IPS-18c (cell line): Measurements from ENCODE around the gene TPD52L2.
"Not testable (repeated sequence)": the region's sequence is repeated elsewhere in the genome, so short reads cannot be mapped to it uniquely, and the experiment has no call there.

ENCODE experiments used
- H3K4me3 ChIP-seq: 2 replicates; pipeline ENCODE4 v1.7.0; 2013; ENCODE audit warnings: low read depth, mild to moderate bottlenecking, low read length, moderate library complexity; ENCODE audit not compliant: insufficient read depth
- H3K9me3 ChIP-seq: one replicate; pipeline ENCODE4 v1.6.1; 2013; ENCODE audit warnings: mild to moderate bottlenecking, low read length, moderate library complexity; ENCODE audit not compliant: control insufficient read depth, insufficient read depth

TPD52L2 gene

DNA sequence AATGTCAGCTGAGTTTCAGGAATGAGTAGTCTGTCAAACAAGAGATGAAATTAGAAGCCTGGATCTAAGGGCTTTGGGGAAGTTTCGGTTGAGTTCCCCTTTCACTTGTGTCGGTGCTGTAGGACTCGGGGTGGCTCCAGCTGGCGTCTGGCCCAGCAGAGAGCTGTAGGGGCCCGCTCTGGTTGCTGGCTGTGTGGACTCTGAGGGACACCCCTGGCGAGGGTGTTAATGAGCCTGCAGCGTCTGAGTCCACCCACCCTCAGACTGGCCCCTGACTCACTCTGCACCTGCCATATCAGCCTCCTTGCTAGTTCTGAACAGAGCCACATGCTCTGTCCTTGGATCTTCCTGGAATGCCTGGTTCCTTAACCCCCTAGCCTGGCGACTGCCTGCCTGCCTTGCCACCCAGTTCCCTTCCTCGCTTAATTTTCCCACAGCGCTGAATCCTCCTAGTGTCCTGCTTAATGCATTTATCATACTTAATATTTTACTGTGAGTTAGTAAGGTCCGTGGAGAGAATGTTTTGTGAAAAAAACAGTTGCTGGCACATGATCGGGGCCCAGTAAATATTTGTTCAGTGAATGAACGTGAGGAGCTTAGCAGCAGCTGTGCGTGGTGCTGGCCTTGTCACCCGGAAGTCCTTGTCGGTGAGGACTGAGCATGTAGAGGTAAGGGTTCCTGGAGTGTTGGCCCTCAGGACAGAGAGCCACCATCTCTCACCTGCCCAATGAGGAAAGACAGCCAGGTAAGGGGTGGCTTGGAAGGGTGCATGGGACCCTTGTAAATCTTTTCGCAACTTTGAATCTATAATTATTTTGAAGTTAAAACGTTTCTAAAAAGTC lies 31.4 kb downstream of the TPD52L2 start:
- Histone ChIP-seq H3K9me3 (peaks cover 2% of the 10 kb centered on the region), H3K4me3 (peak overlapping the region; percentile 38)

DNA sequence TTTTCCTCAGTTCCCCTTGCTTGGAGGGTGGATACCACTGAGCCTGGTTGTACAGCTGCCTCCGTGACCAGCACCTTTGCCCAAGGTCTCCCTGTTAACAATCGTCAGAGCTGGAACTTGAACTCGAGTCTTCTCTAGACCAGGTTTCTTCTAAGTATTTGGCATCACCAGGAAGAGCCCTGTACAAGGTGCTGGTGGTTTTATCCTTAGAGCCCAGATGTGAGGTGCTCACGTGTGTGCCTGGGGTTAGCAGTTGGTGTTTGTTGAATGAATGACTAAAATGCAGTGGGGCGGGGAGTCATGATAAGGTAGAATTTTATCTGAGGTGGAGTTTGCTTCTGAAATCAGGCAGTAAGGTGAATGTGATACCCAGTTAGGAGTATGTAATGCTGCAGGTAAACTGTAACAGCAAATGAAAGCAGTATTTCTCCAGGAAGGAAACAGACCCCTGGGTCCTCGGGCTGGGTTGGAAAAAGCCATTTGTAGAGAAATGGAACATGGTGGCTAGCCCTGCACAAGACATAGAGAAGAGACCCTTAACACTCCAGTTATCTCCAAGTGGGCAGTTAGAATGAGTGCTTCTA lies 33.0 kb downstream of the TPD52L2 start:
- Histone ChIP-seq H3K9me3 (peaks cover 2% of the 10 kb centered on the region), H3K4me3 (no peak overlapping the region)

DNA sequence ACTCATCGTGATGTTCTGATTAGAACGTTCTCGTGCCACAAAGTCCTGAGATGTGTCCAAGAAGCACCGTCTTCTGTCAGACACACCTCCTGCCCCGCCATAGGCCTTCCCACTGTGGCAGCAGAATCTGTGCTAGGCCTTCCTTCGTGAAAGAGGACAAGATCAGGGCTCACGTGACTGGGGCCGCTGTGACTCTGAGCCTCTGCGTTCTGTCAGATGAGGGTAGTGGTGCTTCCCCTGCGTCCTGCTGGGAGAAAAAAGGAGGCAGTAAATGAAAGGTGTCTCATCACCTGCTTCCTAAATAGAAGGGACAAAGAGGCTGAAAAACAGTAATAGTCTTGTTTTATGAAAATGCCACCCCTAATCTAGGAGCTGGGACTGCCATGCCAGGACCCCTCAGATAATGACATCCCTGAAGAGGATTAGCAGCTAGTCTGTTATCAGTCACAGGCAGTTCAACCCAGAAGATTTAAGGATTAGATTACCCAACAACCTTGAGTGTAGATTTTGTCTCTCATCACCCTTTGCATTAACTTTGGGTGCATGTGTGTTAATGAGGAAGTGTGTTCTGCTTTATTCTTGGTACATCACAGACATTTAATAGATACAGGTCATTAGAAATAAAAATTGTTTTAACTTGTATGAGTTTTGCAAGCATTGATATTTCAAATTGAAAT lies 34.0 kb downstream of the TPD52L2 start:
- Histone ChIP-seq H3K4me3 (no peak overlapping the region), H3K9me3 (peaks cover 2% of the 10 kb centered on the region)

DNA sequence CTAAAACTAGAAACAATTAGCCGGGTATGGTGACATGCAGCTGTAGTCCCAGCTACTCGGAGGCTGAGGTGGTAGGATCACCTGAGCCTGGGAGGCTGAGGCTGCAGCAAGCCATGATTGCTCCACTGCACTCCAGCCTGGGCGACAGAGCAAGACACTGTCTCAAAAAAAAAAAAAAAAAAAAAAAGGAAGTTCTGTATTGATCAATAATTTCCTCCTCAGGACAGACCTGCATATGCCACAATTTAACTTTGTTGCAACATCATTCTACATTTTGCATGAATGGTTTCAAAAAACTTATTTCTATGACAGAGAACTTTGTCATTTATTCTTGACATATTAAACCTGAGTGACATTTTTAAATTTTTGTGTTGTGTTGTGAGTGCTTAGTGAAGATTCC lies 35.3 kb downstream of the TPD52L2 start:
- Histone ChIP-seq H3K4me3 (no peak overlapping the region), H3K9me3 (peaks cover 2% of the 10 kb centered on the region)

DNA sequence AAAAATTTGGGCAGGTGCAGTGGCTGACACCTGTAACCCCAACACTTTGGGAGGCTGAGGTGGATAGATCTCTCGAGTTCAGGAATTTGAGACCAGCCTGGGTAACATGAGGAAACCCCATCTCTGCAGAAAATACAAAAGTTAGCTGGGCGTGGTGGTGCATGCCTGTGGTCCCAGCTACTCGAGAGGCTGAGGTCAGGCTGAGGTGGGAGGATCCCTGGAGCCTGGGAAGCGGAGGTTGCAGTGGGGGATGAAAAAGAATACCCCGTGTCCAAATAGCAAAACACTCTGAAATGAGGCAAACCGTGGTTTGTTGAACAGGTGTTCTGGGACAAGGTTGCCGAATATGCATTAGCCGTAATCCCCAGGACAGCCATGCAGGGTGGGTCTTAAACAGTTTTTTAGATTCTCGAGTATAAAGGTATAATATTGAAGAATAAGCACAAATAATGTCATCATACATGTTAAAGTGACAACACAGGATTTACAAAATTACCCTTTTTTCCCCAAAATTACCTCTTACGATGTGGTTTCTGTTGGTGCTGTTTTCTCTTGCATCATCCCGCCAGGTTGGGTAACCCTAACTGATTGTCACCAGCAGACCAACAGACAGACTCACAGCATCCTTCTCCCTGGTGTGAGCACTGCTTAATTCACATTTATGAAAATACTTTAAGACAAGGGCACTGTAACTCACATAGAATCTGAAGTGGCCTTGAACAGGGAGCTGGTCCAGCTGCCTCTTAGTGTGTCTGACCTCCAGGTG lies 38.9 kb downstream of the TPD52L2 start:
- Histone ChIP-seq H3K9me3 (peaks cover under 1% of the 10 kb centered on the region), H3K4me3 (no peak overlapping the region)

DNA sequence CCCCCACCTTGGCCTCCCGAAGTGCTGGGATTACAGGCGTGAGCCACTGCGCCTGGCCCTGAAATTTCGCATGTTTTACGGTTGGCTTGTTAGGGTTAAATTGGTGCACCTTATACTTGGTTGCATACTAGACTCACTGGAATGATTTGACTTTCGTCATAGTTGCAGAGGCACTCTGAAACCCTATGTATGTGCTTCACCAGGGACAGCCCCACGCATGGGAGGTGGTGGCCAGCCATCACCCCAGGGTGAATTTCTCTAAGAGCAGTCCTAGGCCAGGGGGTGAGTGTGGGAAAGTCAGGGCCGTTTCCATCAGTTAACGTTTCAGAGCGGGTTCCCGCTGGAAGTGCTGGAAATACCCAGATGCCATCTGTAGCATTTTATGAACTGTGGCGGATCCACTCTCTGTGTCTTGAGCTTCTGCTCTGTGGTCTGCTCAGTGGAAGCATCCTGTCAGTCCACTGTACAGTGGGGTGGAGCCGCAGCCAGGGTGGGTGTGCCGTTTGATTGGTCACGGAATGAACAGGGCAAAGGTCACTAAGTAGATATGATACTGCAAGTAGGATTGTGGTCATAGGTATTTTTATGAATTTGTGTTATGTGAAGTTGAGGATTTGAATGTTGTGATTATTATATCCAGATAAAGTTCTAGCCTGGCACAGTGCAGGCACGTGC lies 43.1 kb downstream of the TPD52L2 start:
- Histone ChIP-seq H3K9me3 (peaks cover 4% of the 10 kb centered on the region), H3K4me3 (no peak overlapping the region)

DNA sequence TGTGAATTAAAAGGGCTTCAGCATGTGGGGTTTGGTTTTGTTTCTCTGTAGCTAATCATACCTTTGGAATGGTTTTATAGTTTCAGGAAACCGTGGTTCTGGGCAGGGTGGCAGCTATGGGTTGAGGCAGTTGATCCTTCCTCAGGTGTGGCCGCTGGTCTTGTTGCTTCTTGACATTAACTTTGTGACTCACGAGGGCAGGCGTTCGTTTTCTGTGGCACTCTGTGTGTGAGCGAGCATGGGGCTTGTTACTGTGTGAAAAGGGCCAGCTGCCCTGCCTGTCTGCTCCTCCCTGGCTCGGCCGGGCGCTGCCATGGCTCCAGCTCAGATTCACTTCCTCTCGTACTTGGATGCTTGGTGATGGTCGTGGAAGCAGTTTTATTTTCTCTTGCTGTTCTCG lies 46.1 kb downstream of the TPD52L2 start:
- Histone ChIP-seq H3K9me3 (peaks cover 4% of the 10 kb centered on the region), H3K4me3 (no peak overlapping the region)

DNA sequence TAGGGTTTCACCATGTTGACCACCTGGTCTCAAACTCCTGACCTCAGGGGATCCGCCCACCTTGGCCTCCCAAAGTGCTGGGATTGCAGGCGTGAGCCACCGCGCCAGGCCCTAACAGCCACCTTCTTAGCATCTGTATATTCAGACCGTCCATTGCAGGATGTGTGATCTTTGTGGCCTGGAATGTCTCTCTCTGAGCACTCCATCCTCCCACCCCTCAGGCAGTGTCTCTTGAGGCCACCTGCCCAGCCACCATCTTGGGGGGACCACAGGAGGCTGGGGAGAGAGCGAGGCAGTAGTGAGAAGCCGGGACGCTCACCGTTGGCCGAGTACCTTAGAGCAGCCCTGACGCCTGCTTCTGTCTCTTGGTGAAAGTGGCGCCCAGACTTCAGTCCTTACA lies 48.7 kb downstream of the TPD52L2 start:
- peaks cover 4% of the 10 kb centered on the region for H3K9me3 ChIP-seq
- no peak overlapping the region for H3K4me3 ChIP-seq

DNA sequence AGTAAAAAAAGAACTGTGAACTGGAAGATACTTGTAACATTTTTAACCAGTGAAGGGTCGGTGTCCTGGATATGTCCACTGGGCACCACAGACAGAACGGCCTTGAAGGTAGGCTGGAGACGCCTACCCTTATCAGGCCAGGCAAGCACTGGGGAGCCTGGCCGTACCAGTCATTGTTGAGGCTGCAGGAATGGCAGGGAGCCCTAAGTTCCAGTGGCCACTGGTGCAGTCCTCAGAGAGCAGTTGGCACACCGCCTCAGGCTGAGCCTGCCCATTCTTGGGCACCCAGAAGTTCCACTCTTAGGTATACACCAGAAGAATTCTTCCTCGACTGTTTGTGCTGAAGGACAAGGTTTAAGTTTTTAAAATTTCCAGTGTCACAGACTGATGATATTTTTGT lies 50.4 kb downstream of the TPD52L2 start:
- Histone ChIP-seq H3K4me3 (no peak overlapping the region), H3K9me3 (no peaks in the 10 kb centered on the region)

DNA sequence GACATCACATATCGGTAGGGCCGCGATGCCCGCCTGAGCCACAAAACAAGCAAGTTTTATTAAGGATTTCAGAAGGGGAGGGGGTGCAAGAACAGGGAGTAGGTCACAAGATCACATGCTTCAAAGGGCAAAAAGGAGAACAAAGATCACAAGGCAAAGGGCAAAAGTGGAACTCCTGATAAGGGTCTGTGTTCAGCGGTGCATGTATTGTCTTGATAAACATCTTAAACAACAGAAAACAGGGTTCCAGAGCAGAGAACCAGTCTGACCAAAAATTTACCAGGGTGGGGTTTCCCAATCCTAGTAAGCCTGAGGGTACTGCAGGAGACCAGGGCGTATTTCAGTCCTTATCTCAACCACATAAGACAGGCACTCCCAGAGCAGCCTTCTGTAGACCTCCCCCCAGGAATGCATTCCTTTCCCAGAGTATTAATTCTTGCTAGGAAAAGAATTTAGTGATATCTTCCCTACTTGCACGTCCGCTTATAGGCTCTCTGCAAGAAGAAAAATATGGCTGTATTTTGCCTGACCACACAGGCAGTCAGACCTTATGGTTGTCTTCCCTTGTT lies 51.4 kb downstream of the TPD52L2 start:
- not testable (repeated sequence) for H3K4me3 ChIP-seq, H3K9me3 ChIP-seq

DNA sequence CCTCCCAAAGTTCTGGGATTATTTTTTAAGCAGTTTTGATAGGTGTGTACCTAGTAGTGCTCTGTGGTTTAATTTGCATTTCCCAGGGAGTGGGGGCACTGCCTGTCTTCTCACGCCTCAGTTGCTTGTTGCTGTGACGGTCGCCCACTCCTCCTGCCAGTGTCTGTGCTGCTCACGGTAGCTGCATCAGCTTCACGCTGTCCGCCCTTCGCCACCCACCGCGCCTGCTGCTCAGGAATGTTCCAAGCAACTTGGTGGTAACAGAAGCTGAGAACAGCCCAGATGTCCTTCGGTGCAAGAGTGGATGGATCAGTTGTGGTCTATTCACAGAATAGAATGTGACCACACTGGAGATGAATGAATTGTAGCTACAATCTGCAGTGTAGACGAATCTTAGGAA lies 52.7 kb downstream of the TPD52L2 start:
- no peaks in the 10 kb centered on the region for H3K9me3 ChIP-seq
- no peak overlapping the region for H3K4me3 ChIP-seq

DNA sequence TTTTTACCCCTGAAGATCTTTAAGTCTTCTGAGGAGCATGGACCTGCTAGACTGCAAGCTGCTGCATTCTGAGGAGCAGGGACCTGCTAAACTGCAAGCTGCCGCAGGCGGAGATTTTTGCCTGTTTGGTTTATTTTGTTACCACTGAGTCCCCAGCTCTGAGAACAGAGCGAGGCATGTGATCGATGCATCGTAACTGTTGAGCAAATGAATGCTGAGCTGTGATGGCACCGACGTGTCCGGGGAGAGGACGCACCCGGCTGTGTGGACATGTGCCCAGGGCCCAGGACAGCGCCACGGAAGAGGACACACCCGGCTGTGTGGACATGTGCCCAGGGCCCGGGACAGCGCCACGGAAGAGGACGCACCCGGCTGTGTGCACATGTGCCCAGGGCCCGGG lies 54.1 kb downstream of the TPD52L2 start:
- Histone ChIP-seq H3K9me3 (no peaks in the 10 kb centered on the region), H3K4me3 (no peak overlapping the region)

DNA sequence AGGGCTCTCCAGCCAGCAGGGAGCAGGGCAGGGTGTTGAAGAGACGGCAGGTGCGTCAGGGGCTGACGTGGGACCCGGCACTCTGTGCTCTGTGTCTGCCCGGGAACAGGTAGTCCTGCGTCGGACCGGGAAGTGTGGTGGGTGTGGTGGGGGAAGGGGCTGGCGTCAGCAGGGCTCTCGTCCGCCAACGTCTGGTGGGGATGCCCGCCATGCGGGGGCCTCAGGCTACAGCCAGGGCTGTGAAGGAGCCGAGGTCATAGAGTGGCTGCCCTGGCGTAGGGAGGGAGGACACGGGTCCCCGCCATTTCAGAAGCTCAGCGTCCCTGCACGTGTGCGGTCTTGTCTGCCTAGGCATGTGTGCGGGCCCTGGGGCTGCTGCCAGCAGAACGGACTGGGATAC lies 55.2 kb downstream of the TPD52L2 start:
- Histone ChIP-seq H3K9me3 (no peaks in the 10 kb centered on the region), H3K4me3 (no peak overlapping the region)

DNA sequence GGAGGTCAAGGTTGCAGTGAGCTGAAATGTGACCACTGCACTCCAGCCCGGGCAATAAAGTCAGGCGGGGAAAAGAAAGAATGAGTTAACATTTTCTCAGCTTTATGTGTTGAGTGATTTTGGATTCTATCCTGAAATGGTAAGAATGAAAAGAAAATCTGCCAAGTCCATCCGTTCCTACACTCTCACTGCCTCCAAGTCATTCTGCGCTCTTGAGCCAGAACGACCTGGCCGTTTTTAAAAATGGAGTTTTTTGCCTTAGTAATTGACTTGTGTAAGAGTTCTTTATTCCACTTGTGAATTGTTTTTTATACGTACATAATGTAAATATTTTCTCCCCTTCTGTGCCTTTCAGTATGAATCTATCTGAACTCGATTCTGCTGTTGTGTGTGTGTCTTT lies 58.6 kb downstream of the TPD52L2 start:
- no peaks in the 10 kb centered on the region for H3K9me3 ChIP-seq
- H3K4me3 ChIP-seq = no peak overlapping the region

DNA sequence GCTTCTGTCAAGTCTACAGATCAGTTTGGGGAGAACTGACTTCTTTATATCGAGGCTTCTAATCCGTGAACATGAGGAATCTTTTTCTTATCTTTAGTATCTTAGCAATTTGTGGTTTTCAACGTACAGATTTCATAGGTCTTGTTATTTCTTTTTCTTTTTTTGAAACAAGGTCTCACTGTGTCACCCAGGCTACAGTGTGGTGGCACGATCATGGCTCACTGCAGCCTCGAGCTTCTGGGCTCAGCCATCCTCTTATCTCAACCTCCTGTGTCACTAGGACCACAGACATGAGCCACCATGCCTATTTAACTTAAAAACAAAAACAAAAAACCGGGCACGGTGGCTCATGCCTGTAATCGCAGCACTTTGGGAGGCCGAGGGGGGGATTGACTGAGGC lies 59.2 kb downstream of the TPD52L2 start:
- H3K9me3 ChIP-seq = no peaks in the 10 kb centered on the region
- no peak overlapping the region for H3K4me3 ChIP-seq

DNA sequence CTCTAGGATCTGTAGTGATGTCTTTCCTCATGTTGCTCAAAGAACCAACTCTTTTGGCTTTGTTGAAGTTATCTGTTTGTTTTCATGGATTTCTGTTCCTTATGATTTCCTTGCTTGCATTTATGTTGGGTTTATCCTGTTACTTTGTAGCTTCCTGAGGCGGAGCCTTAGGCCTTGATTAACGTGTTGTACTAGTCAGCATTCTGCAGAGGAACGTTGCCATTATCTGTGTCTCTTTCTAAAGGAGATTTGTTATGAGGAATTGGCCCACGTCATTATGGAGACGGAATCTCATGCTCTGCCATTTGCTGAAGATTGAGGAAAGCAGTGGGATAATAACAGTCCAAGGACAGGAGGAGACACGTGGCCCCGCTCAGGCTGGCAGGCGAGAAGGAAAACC lies 61.2 kb downstream of the TPD52L2 start:
- Histone ChIP-seq H3K4me3 (no peak overlapping the region), H3K9me3 (no peaks in the 10 kb centered on the region)

DNA sequence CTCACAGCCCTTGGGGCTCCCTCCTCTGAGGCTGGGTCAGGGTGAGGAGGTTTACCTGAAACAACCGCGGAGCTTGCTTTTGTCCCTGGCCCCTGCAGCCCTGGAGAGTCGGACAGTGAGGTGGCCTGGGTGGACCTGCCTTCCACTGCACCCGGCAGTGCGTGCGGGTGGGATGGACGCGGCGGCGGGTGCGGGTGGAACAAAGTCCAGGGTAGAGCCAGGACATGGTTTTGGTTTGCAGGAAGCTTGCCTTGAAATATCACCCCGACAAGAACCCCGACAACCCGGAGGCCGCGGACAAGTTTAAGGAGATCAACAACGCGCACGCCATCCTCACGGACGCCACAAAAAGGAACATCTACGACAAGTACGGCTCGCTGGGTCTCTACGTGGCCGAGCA lies 64.0 kb downstream of the TPD52L2 start:
- no peak overlapping the region for H3K4me3 ChIP-seq

More for the DNA sequence above, 64.0 kb downstream of the TPD52L2 start:
- no peaks in the 10 kb centered on the region for H3K9me3 ChIP-seq
